Progenitor cell of endocrine pancreas (in vitro differentiated cells): ENCODE results near the gene RMND5B. TPM values are rescaled to one million over a fixed set of nuclear protein-coding genes. Genes with fewer than 3 reads are reported as not detected.

Experiments used
- DNase-seq: peaks from one replicate; pipeline ENCODE4 v3.0.0; 2021; ENCODE audit warnings: low spot score; ENCODE audit not compliant: unreplicated experiment
- H3K27ac Mint-ChIP-seq: 2 replicates; pipeline ENCODE4 v1.8.0; 2021; ENCODE audit warnings: mild to moderate bottlenecking, moderate library complexity, mixed read lengths
- H3K27me3 Mint-ChIP-seq: 2 replicates; pipeline ENCODE4 v1.8.0; 2021; ENCODE audit warnings: mixed read lengths
- H3K36me3 Mint-ChIP-seq: 2 replicates; pipeline ENCODE4 v1.8.0; 2022; ENCODE audit warnings: mixed read lengths; ENCODE audit not compliant: insufficient read depth
- H3K4me1 Mint-ChIP-seq: 2 replicates; pipeline ENCODE4 v1.8.0; 2021; ENCODE audit warnings: low read depth, mixed read lengths
- H3K4me3 Mint-ChIP-seq: 2 replicates; pipeline ENCODE4 v1.8.0; 2021; ENCODE audit warnings: low read depth, mild to moderate bottlenecking, moderate library complexity, mixed read lengths
- H3K9me3 Mint-ChIP-seq: 2 replicates; pipeline ENCODE4 v1.8.0; 2021; ENCODE audit warnings: low read depth, mixed read lengths
- CTCF ChIP-seq: fragments of 200-600 bp; sonication (generic); IDR thresholded peaks from one replicate; pipeline ENCODE4 v1.5.0; 2021; ENCODE audit warnings: antibody characterized with exemption, mild to moderate bottlenecking; ENCODE audit not compliant: unreplicated experiment
- total RNA-seq: library from RNA; stranded (reverse); gene quantifications from 2 replicates; pipeline ENCODE4 v1.2.1, GENCODE V29; 2021

The RMND5B gene
- total RNA-seq, 1 donor from 2014 or later: 48.5 TPM

GRCh38 chr5:178189433-178189832 lies 58.6 kb downstream of the RMND5B start:
- Mint-ChIP-seq H3K27ac (no peak overlapping the region), H3K4me3 (no peak overlapping the region), H3K9me3 (peaks cover 3% of the 10 kb centered on the region), H3K36me3 (peaks cover 2% of the 10 kb centered on the region), H3K4me1 (peaks cover 1% of the 10 kb centered on the region), H3K27me3 (peaks cover 14% of the 10 kb centered on the region)
- no peak for DNase-seq
- TF ChIP-seq CTCF: no peak

- TF ChIP-seq CTCF: no peak
- Mint-ChIP-seq H3K9me3 (peaks cover 3% of the 10 kb centered on the region), H3K36me3 (peaks cover 2% of the 10 kb centered on the region), H3K27ac (no peak overlapping the region), H3K4me3 (no peak overlapping the region), H3K27me3 (peaks cover 20% of the 10 kb centered on the region), H3K4me1 (peaks cover 1% of the 10 kb centered on the region)
- DNase-seq: no peak
These were observed 60.8 kb downstream of the RMND5B start for GRCh38 chr5:178191661-178192060.

GRCh38 chr5:178192244-178192643 lies 61.4 kb downstream of the RMND5B start:
- peaks cover 3% of the 10 kb centered on the region for H3K9me3 Mint-ChIP-seq
- no peak overlapping the region for H3K27ac Mint-ChIP-seq
- H3K4me1 Mint-ChIP-seq: peaks cover 1% of the 10 kb centered on the region
- H3K27me3 Mint-ChIP-seq: peaks cover 20% of the 10 kb centered on the region
- no peak overlapping the region for H3K4me3 Mint-ChIP-seq
- TF ChIP-seq CTCF: no peak
- H3K36me3 Mint-ChIP-seq: peaks cover 2% of the 10 kb centered on the region
- DNase-seq: no peak

GRCh38 chr5:178192787-178193186 lies 62.0 kb downstream of the RMND5B start:
- TF ChIP-seq CTCF: no peak
- H3K4me3 Mint-ChIP-seq: no peak overlapping the region
- H3K4me1 Mint-ChIP-seq: peaks cover 1% of the 10 kb centered on the region
- peaks cover 20% of the 10 kb centered on the region for H3K27me3 Mint-ChIP-seq
- peaks cover 3% of the 10 kb centered on the region for H3K9me3 Mint-ChIP-seq
- no peak for DNase-seq
- peaks cover 2% of the 10 kb centered on the region for H3K36me3 Mint-ChIP-seq
- H3K27ac Mint-ChIP-seq: no peak overlapping the region

GRCh38 chr5:178193251-178193809 lies 62.5 kb downstream of the RMND5B start:
- Mint-ChIP-seq H3K36me3 (peaks cover 2% of the 10 kb centered on the region), H3K9me3 (peaks cover 3% of the 10 kb centered on the region), H3K27ac (no peak overlapping the region), H3K4me3 (no peak overlapping the region), H3K27me3 (peaks cover 20% of the 10 kb centered on the region), H3K4me1 (peaks cover 1% of the 10 kb centered on the region)
- DNase-seq: no peak
- no peak for TF ChIP-seq CTCF
